GM19023 (cell line): ENCODE results near the gene BTBD19.
"Not testable (repeated sequence)": the region's sequence is repeated elsewhere in the genome, so short reads cannot be mapped to it uniquely, and the experiment has no call there.

Experiments
- ATAC-seq: cut with Tn5 transposase; IDR thresholded peaks from one replicate; pipeline ENCODE4 v1.9.1; 2021; ENCODE audit warnings: mild to moderate bottlenecking, moderate library complexity; ENCODE audit not compliant: unreplicated experiment

Gene BTBD19

GRCh38 chr1:44808063-44808937 is at the start of gene BTBD19:
TSS of gene BTBD19 (plus strand) at chr1:44808523. CDS start at chr1:44808821, 298 bp downstream.
- peak; percentile 28 for ATAC-seq

- no peak for ATAC-seq
Measured at GRCh38 chr1:44759077-44759476, 49.2 kb upstream of the BTBD19 start.

- no peak for ATAC-seq
Measured at GRCh38 chr1:44760876-44761275, 47.4 kb upstream of the BTBD19 start.

- not testable (repeated sequence) for ATAC-seq
Measured at GRCh38 chr1:44766421-44766820, 41.9 kb upstream of the BTBD19 start.

GRCh38 chr1:44775078-44775929 is 33.0 kb upstream of the BTBD19 start, which contains the start of gene RPS8:
TSS of gene RPS8 (plus strand) at chr1:44775540. CDS start at chr1:44775597, 57 bp downstream.
- peak; percentile 69 for ATAC-seq

GRCh38 chr1:44775930-44776729 is 32.2 kb upstream of the BTBD19 start:
- peak; percentile 27 for ATAC-seq

GRCh38 chr1:44776730-44777068 is 31.6 kb upstream of the BTBD19 start:
- no peak for ATAC-seq

- ATAC-seq: no peak
Measured at GRCh38 chr1:44777547-44777946, 30.8 kb upstream of the BTBD19 start.

- ATAC-seq: no peak
Measured at GRCh38 chr1:44777969-44778635, 30.2 kb upstream of the BTBD19 start.

GRCh38 chr1:44778705-44779576 is 29.4 kb upstream of the BTBD19 start:
- ATAC-seq: no peak

- ATAC-seq: no peak
Measured at GRCh38 chr1:44780583-44781121, 27.7 kb upstream of the BTBD19 start.

GRCh38 chr1:44783697-44784093 is 24.6 kb upstream of the BTBD19 start:
- ATAC-seq: no peak

GRCh38 chr1:44784094-44785028 is 24.0 kb upstream of the BTBD19 start:
- ATAC-seq: no peak

- ATAC-seq: no peak
Measured at GRCh38 chr1:44785029-44785380, 23.3 kb upstream of the BTBD19 start.

GRCh38 chr1:44785501-44786137 is 22.7 kb upstream of the BTBD19 start:
- peak; percentile 2 for ATAC-seq

- ATAC-seq: peak; percentile 45
Measured at GRCh38 chr1:44786138-44786840, 22.0 kb upstream of the BTBD19 start.

- no peak for ATAC-seq
Measured at GRCh38 chr1:44786841-44787426, 21.4 kb upstream of the BTBD19 start.
